Measurements from ENCODE around the gene BAD.

DNA sequence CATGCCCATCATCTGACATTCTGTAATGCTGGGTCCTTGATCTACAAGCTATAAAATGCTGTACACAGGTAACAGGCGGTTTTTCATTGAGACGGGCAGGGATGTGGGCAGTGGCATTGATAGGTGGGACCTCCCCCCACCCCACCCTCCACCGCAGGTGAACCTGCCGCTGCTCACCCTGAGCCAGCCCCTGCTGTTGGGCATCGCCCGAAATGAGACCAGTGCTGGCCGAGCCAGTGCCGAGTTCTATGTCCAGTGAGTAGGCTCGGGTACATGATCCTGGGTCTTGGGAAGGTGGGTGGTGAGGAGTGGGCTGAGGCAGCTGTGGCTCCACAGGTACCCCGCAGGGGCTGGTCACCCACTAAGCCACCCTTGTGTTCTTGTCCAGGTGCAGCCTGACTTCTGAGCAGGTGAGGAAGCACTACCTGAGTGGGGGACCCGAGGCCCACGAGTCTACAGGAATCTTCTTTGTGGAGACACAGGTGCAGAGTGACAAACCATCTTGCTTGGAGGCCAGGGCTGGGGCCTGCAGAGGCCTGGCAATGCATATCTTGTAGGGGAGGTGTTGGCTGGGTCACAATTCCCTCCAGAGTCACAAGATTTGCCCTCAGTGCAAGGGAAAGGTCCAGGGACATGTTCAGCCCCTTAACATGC is 55.2 kb downstream of the BAD start:
- TF ChIP-seq, protein P1, sequence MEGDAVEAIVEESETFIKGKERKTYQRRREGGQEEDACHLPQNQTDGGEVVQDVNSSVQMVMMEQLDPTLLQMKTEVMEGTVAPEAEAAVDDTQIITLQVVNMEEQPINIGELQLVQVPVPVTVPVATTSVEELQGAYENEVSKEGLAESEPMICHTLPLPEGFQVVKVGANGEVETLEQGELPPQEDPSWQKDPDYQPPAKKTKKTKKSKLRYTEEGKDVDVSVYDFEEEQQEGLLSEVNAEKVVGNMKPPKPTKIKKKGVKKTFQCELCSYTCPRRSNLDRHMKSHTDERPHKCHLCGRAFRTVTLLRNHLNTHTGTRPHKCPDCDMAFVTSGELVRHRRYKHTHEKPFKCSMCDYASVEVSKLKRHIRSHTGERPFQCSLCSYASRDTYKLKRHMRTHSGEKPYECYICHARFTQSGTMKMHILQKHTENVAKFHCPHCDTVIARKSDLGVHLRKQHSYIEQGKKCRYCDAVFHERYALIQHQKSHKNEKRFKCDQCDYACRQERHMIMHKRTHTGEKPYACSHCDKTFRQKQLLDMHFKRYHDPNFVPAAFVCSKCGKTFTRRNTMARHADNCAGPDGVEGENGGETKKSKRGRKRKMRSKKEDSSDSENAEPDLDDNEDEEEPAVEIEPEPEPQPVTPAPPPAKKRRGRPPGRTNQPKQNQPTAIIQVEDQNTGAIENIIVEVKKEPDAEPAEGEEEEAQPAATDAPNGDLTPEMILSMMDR (IDR thresholded peaks at IDR 0.05), result no peak
- TF ChIP-seq EP300 (IDR thresholded peaks at IDR 0.05), result no peak

All from ovary (tissue), 3 donors.